T47D (cell line): ENCODE data around the gene WDR90.

Experiments
- DNase-seq, 2 experiments: peaks; one replicate each; pipeline versions ENCODE4 v3.0.0 to v3.0.0-alpha.2; 2011 to 2012; ENCODE audit warnings: low read depth in 1 of 2, low spot score in 1 of 2
- JUND ChIP-seq: IDR thresholded peaks from 2 replicates; pipeline ENCODE4 v1.6.1; 2012; ENCODE audit warnings: low read depth
- in situ Hi-C: cut with HindIII; loops from 2 replicates; pipeline ENCODE4 v1.10.0; 2016; ENCODE audit warnings: low sequenced_read_pairs, low pct_unique_long_range_greater_than_20kb

Gene WDR90

DNA sequence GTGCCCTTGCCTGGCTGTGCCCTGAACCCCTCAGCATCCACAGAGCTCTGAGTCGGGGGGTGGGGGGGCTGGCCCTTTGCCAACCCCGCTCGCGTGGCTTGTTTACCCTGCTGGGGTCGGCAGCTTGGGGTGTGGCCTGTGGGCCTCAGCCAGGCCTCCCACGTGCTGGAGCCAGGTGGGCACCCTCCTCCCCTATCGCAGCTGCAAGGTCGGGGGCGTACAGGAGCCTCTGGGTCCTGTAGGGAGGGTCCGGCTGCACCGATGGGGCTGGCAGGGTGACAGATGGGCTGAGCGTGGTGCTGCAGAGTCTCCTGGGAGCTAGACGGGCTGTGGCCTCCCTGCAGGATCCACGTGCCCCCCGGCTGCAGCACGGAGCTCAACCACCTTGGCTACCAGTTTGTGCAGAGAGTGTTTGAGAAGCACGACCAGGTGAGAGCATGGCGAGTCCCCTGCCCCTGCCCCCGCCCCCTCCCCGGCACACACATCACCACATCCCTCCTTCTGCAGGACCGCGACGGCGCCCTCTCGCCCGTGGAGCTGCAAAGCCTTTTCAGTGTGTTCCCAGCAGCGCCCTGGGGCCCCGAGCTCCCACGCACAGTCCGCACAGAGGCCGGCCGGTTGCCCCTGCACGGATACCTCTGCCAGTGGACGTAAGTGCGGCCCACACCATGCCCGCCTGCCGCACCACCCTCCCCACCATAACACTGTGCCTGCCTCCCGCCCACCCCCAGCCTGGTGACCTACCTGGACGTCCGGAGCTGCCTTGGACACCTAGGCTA, 22.4 kb downstream of the WDR90 start:
- in situ Hi-C loops: no loop called here
- DNase-seq: no peak

GRCh38 chr16:672371-672770, 23.2 kb downstream of the WDR90 start:
- TF ChIP-seq JUND: no peak
- no peak for DNase-seq
- in situ Hi-C loops: no loop called here

More for the DNA sequence above, 22.4 kb downstream of the WDR90 start:
- TF ChIP-seq JUND: no peak

- DNase-seq: no peak
- TF ChIP-seq JUND: no peak
- in situ Hi-C loops: no loop called here
These were observed 23.7 kb downstream of the WDR90 start for GRCh38 chr16:672851-673250.

GRCh38 chr16:673399-673991, 24.3 kb downstream of the WDR90 start:
- no peak for DNase-seq
- in situ Hi-C loops: no loop called here
- no peak for TF ChIP-seq JUND

DNA sequence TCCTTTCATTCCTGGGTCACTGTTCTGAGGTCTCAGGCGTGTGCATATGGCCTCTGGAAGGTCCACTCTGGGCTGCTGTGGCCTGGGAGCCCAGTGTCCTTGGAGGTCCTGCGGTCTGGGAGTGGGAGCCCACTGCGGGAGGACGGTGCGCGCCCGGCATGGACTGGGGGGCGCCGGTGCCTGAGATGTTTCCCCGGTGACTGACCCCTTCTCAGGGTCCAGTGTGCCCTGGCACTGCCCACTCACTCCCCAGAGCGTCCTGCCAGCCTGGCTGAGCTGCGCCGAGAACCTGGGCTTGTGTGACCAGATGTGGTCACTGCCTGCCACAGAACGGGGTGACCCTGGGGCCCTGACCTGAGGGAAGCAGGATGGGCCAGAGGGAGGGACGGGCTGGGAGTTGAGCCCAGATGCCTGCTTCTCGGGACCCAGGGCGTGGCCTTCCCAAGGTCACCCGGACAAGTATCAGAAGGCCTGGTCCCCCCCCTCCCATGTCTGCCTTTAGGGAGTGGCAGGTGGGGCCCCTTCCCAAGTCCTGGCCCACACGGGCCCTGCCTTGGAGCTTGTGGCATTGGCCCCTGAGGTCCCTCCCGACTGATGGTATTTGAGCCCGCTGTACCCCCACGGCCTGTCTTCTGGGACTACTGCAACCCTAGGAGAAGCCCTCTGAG, 25.2 kb downstream of the WDR90 start:
- no peak for TF ChIP-seq JUND
- DNase-seq: no peak
- in situ Hi-C loops: no loop called here

- TF ChIP-seq JUND: no peak
- no peak for DNase-seq
- in situ Hi-C loops: no loop called here
These were observed 26.1 kb downstream of the WDR90 start, which contains the start of gene RHBDL1 for GRCh38 chr16:674968-675883. Gene RHBDL1 (plus strand): TSS chr16:675671. CDS start chr16:675791, 120 bp downstream.

- in situ Hi-C loops: no loop called here
- TF ChIP-seq JUND: no peak
These were observed 26.9 kb downstream of the WDR90 start for GRCh38 chr16:675884-676564.

DNA sequence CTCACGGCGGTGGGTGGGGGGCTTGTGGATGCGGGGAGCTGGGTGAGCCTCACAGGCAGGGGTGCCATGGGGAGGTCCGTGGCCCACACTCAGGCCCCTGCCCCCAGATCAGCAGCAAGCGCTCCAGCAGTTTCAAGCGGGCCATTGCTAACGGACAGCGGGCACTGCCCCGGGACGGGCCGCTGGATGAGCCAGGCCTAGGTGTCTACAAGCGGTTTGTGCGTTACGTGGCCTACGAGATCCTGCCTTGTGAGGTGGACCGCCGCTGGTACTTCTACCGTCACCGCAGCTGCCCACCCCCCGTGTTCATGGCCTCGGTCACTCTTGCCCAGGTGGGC, 27.4 kb downstream of the WDR90 start:
- TF ChIP-seq JUND: no peak
- DNase-seq: no peak
- in situ Hi-C loops: no loop called here

More at GRCh38 chr16:675884-676564, 26.9 kb downstream of the WDR90 start:
- no peak for DNase-seq

DNA sequence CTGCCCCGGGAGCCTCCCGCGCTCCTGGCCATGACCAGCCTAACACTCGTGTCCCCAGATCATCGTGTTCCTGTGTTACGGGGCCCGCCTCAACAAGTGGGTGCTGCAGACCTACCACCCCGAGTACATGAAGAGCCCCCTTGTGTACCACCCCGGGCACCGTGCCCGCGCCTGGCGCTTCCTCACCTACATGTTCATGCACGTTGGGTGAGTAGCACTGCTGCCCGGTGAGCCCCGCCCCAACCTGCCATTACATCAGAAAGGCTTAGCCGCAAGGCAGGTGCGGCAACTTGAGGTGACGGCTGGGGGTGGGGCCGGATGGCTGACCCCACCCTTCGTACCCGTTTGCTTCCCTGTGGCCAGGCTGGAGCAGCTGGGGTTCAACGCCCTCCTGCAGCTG, 27.7 kb downstream of the WDR90 start:
- TF ChIP-seq JUND: no peak
- in situ Hi-C loops: no loop called here
- no peak for DNase-seq

GRCh38 chr16:677316-678190, 28.4 kb downstream of the WDR90 start:
- DNase-seq: no peak
- in situ Hi-C loops: no loop called here
- no peak for TF ChIP-seq JUND

- in situ Hi-C loops: no loop called here
- DNase-seq: peak in 1 of 2 experiments; percentile 49
- no peak for TF ChIP-seq JUND
These were observed 29.2 kb downstream of the WDR90 start for GRCh38 chr16:678209-678857.
